ENCODE data around the gene SIGLEC15. TPM values are rescaled to one million over a fixed set of nuclear protein-coding genes. Genes with fewer than 3 reads are reported as not detected.

The SIGLEC15 gene
- total RNA-seq, 1 donor from 2014 or later = not detected

GRCh38 chr18:45879681-45880655 lies 54.5 kb downstream of the SIGLEC15 start:
- DNase-seq = peak; percentile 79

GRCh38 chr18:45880876-45881558 lies 55.5 kb downstream of the SIGLEC15 start:
- no peak for DNase-seq

- no peak for DNase-seq
These were observed 62.1 kb downstream of the SIGLEC15 start for GRCh38 chr18:45887585-45887984.

GRCh38 chr18:45889419-45890064 lies 64.1 kb downstream of the SIGLEC15 start:
- DNase-seq = no peak

- peak; percentile 6 for DNase-seq
These were observed 65.1 kb downstream of the SIGLEC15 start for GRCh38 chr18:45890606-45891005.

- DNase-seq = no peak
These were observed 66.3 kb downstream of the SIGLEC15 start for GRCh38 chr18:45891806-45892205.

Small RNA genes within 50 kb of the gene (small RNA-seq; reads per million reads assigned to genes)
- gene AC087685.1 (ENCODE audit: low replicate concordance) = not detected

Other genes with a start within 250 kb of the SIGLEC15 start
- not detected for gene SLC14A2, start 210.2 kb upstream of the SIGLEC15 start, total RNA-seq
- 4.0 TPM for gene SLC14A1, start 101.5 kb upstream of the SIGLEC15 start, total RNA-seq
- 38.8 TPM for gene EPG5, start 141.7 kb downstream of the SIGLEC15 start, total RNA-seq
- 3.8 TPM for gene PSTPIP2, start 246.6 kb downstream of the SIGLEC15 start, total RNA-seq